H1 (cell line): Measurements from ENCODE around the gene PRR30. TPM values are rescaled to one million over a fixed set of nuclear protein-coding genes. Genes with fewer than 3 reads are reported as not detected.

Source experiments
- BACH1 ChIP-seq: IDR thresholded peaks from 2 replicates; pipeline ENCODE4 v1.6.1; 2012; ENCODE audit warnings: low read length, improper control_type of control experiment
- CEBPB ChIP-seq: IDR thresholded peaks from 2 replicates; pipeline ENCODE4 v1.6.1; 2012; ENCODE audit warnings: low read depth, low read length
- KDM5A ChIP-seq: fragments of 200-600 bp; IDR thresholded peaks from 2 replicates; pipeline ENCODE4 v1.7.1; 2012; ENCODE audit warnings: mild to moderate bottlenecking, low read length, inconsistent platforms, mixed read lengths
- POU5F1 ChIP-seq: IDR thresholded peaks from 2 replicates; pipeline ENCODE4 v1.6.1; 2011; ENCODE audit warnings: low read depth, mild to moderate bottlenecking, low read length, moderate library complexity
- polyA plus RNA-seq, 7 experiments: library from polyadenylated mRNA; depleted of rRNA in 3 of 7; stranded (reverse) in 5 of 7; unstranded in 2 of 7; fragments of >200 nt in 5 of 7; fragments of 200-250 nt in 2 of 7; gene quantifications; 1 replicate in 5 of 7; 2 replicates in 1 of 7; 4 replicates in 1 of 7; pipeline versions ENCODE4 v1.2.1 to v1.2.3, GENCODE V29; 2011 to 2013; ENCODE audit warnings: missing spikeins in 2 of 7, mixed read lengths in 2 of 7
- total RNA-seq: library from RNA; stranded (reverse); fragmentation: NEBNext Ultra II Directional; extraction: Animal tissue kit (Norgen Biotek cat#: 25700); gene quantifications from 2 replicates; pipeline ENCODE4 v1.2.1, GENCODE V29; 2021

PRR30 gene
- total and polyA plus RNA-seq, 2 of the 8 experiments (the other 6 are each of a cell fraction or from before 2014, with no cell fraction given), result not detected

GRCh38 chr2:27087823-27088410, 51.3 kb downstream of the PRR30 start (continued):
- no peak for TF ChIP-seq KDM5A
- no peak for TF ChIP-seq BACH1
- no peak for TF ChIP-seq CEBPB
- TF ChIP-seq POU5F1, result no peak

Other genes starting within 250 kb of the PRR30 start
- 6.6 and 7.5 TPM in 2 replicates for gene MAPRE3, start 168.8 kb downstream of the PRR30 start, total RNA-seq
- gene MAPRE3, start 168.8 kb downstream of the PRR30 start, polyA plus RNA-seq (2011; rRNA removed), result 4.9 and 8.9 TPM in 2 replicates
- gene TMEM214, start 106.4 kb downstream of the PRR30 start, total RNA-seq, result 49.7 and 52.7 TPM in 2 replicates
- 71.0 and 100 TPM in 2 replicates for gene TMEM214, start 106.4 kb downstream of the PRR30 start, polyA plus RNA-seq (2011; rRNA removed)
- gene AGBL5, start 87.7 kb downstream of the PRR30 start, total RNA-seq, result 45.4 and 51.0 TPM in 2 replicates
- gene AGBL5, start 87.7 kb downstream of the PRR30 start, polyA plus RNA-seq (2011; rRNA removed), result 62.0 and 82.0 TPM in 2 replicates
- 212 and 225 TPM in 2 replicates for gene OST4, start 67.8 kb downstream of the PRR30 start, total RNA-seq
- gene OST4, start 67.8 kb downstream of the PRR30 start, polyA plus RNA-seq (2011; rRNA removed), result 865 and 906 TPM in 2 replicates
- 2.9 and 3.0 TPM in 2 replicates for gene EMILIN1, start 60.8 kb downstream of the PRR30 start, total RNA-seq
- gene EMILIN1, start 60.8 kb downstream of the PRR30 start, polyA plus RNA-seq (2011; rRNA removed), result 1.9 and 3.1 TPM in 2 replicates
- 17.7 and 20.5 TPM in 2 replicates for gene KHK, start 52.6 kb downstream of the PRR30 start, total RNA-seq
- gene KHK, start 52.6 kb downstream of the PRR30 start, polyA plus RNA-seq (2011; rRNA removed), result 11.0 and 14.5 TPM in 2 replicates
- gene CGREF1, start 20.3 kb downstream of the PRR30 start, total RNA-seq, result 3.4 and 3.5 TPM in 2 replicates
- 2.5 and 3.7 TPM in 2 replicates for gene CGREF1, start 20.3 kb downstream of the PRR30 start, polyA plus RNA-seq (2011; rRNA removed)
- 0.20 and 0.50 TPM in 2 replicates for gene ABHD1, start 15.6 kb downstream of the PRR30 start, total RNA-seq
- 0.88 and 1.1 TPM in 2 replicates for gene ABHD1, start 15.6 kb downstream of the PRR30 start, polyA plus RNA-seq (2011; rRNA removed)
- 51.2 and 54.1 TPM in 2 replicates for gene PREB, start 4.8 kb downstream of the PRR30 start, total RNA-seq
- gene PREB, start 4.8 kb downstream of the PRR30 start, polyA plus RNA-seq (2011; rRNA removed), result 72.2 and 74.4 TPM in 2 replicates
- gene TCF23, start 9.6 kb upstream of the PRR30 start, total RNA-seq, result not detected in 2 replicates
- 0.02 TPM in 2 replicates for gene TCF23, start 9.6 kb upstream of the PRR30 start, polyA plus RNA-seq (2011; rRNA removed)
- gene ATRAID, start 72.6 kb upstream of the PRR30 start, total RNA-seq, result 103 and 109 TPM in 2 replicates
- gene ATRAID, start 72.6 kb upstream of the PRR30 start, polyA plus RNA-seq (2011; rRNA removed), result 242 and 280 TPM in 2 replicates
- gene SLC5A6, start 72.9 kb upstream of the PRR30 start, total RNA-seq, result 118 and 123 TPM in 2 replicates
- 183 and 329 TPM in 2 replicates for gene SLC5A6, start 72.9 kb upstream of the PRR30 start, polyA plus RNA-seq (2011; rRNA removed)
- 146 and 147 TPM in 2 replicates for gene CAD, start 78.0 kb upstream of the PRR30 start, total RNA-seq
- gene CAD, start 78.0 kb upstream of the PRR30 start, polyA plus RNA-seq (2011; rRNA removed), result 130 and 197 TPM in 2 replicates
- gene SLC30A3, start 123.6 kb upstream of the PRR30 start, total RNA-seq, result 15.2 and 16.1 TPM in 2 replicates
- 30.7 and 48.7 TPM in 2 replicates for gene SLC30A3, start 123.6 kb upstream of the PRR30 start, polyA plus RNA-seq (2011; rRNA removed)
- gene DNAJC5G, start 136.0 kb upstream of the PRR30 start, total RNA-seq, result 1.4 TPM in 2 replicates
- gene DNAJC5G, start 136.0 kb upstream of the PRR30 start, polyA plus RNA-seq (2011; rRNA removed), result 0.75 and 0.83 TPM in 2 replicates
- 3.9 and 4.2 TPM in 2 replicates for gene TRIM54, start 143.0 kb upstream of the PRR30 start, total RNA-seq
- gene TRIM54, start 143.0 kb upstream of the PRR30 start, polyA plus RNA-seq (2011; rRNA removed), result 5.8 and 6.1 TPM in 2 replicates
- not detected in 2 replicates for gene UCN, start 169.0 kb upstream of the PRR30 start, total RNA-seq
- 0.35 and 0.93 TPM in 2 replicates for gene UCN, start 169.0 kb upstream of the PRR30 start, polyA plus RNA-seq (2011; rRNA removed)
- 45.2 and 46.1 TPM in 2 replicates for gene MPV17, start 183.7 kb upstream of the PRR30 start, total RNA-seq
- gene MPV17, start 183.7 kb upstream of the PRR30 start, polyA plus RNA-seq (2011; rRNA removed), result 148 and 181 TPM in 2 replicates
- 118 and 129 TPM in 2 replicates for gene GTF3C2, start 217.4 kb upstream of the PRR30 start, total RNA-seq
- 121 and 127 TPM in 2 replicates for gene GTF3C2, start 217.4 kb upstream of the PRR30 start, polyA plus RNA-seq (2011; rRNA removed)
- gene EIF2B4, start 230.9 kb upstream of the PRR30 start, total RNA-seq, result 63.2 and 66.0 TPM in 2 replicates
- gene EIF2B4, start 230.9 kb upstream of the PRR30 start, polyA plus RNA-seq (2011; rRNA removed), result 60.0 and 61.0 TPM in 2 replicates
- 54.9 and 59.1 TPM in 2 replicates for gene SNX17, start 231.2 kb upstream of the PRR30 start, total RNA-seq
- 66.2 and 76.8 TPM in 2 replicates for gene SNX17, start 231.2 kb upstream of the PRR30 start, polyA plus RNA-seq (2011; rRNA removed)
- 17.3 and 18.8 TPM in 2 replicates for gene ZNF513, start 241.3 kb upstream of the PRR30 start, total RNA-seq
- 29.5 and 35.0 TPM in 2 replicates for gene ZNF513, start 241.3 kb upstream of the PRR30 start, polyA plus RNA-seq (2011; rRNA removed)